Ishikawa (cell line): ENCODE data around the gene MRM1.

Experiments
- CEBPB ChIP-seq: IDR thresholded peaks from 2 replicates; pipeline ENCODE4 v1.6.1; 2012
- CREB1 ChIP-seq: IDR thresholded peaks from 2 replicates; pipeline ENCODE4 v1.6.1; 2012; ENCODE audit warnings: low read depth
- EP300 ChIP-seq: IDR thresholded peaks from 2 replicates; pipeline ENCODE4 v1.6.1; 2012; ENCODE audit warnings: borderline replicate concordance
- FOXM1 ChIP-seq: IDR thresholded peaks from 2 replicates; pipeline ENCODE4 v1.6.1; 2012; ENCODE audit warnings: low read depth, borderline replicate concordance
- RAD21 ChIP-seq: IDR thresholded peaks from 2 replicates; pipeline ENCODE4 v1.6.1; 2012; ENCODE audit warnings: low read depth
- TAF1 ChIP-seq: IDR thresholded peaks from 2 replicates; pipeline ENCODE4 v1.6.1; 2012; ENCODE audit warnings: low read depth, mild to moderate bottlenecking
- TCF12 ChIP-seq: IDR thresholded peaks from 2 replicates; pipeline ENCODE4 v1.6.1; 2012; ENCODE audit warnings: low read depth
- TEAD4 ChIP-seq: IDR thresholded peaks from 2 replicates; pipeline ENCODE4 v1.6.1; 2012
- YY1 ChIP-seq: IDR thresholded peaks from 2 replicates; pipeline ENCODE4 v1.6.1; 2012; ENCODE audit warnings: low read depth
- ZBTB7A ChIP-seq: IDR thresholded peaks from 2 replicates; pipeline ENCODE4 v1.6.1; 2012; ENCODE audit warnings: low read depth
- TF ChIP-seq, protein P1 (sequence below): IDR thresholded peaks from 2 replicates; pipeline ENCODE4 v1.6.1; 2012; ENCODE audit warnings: low read depth, mild to moderate bottlenecking
- TF ChIP-seq, protein P2 (sequence below): IDR thresholded peaks from 2 replicates; pipeline ENCODE4 v1.6.1; 2012
- TF ChIP-seq, protein P3 (sequence below): IDR thresholded peaks from 2 replicates; pipeline ENCODE4 v1.6.1; 2012

DNA sequence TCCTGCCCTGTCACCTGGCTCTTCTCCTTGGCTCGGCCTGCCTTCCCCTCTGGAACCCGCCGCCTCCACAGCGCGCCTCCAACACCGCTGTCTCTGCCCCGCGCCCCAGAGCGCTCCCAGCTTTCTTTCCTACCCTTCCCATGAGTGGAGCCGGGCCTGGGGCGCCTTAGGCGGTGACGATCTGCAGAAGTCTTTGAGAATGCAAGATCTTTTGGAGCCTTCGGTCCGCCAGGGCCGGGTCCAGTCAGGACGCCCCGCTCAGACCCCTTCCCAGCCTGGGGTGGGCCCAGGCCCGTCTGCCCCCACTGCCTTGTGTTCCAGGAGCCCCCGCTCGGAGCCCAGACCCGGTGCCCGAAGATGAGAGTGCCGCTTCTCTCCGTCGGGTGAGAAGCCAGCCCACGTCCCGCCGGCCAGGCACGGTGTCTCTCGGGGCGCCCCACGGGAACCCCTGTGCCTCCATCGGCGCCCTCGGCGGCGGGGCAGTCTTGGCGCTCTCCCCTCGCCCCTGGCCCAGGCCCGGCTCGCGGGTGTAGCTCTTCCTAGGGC lies 40.0 kb downstream of the MRM1 start:
- no peak for TF ChIP-seq CREB1
- no peak for TF ChIP-seq TAF1
- TF ChIP-seq TCF12: no peak
- TF ChIP-seq, protein P1, sequence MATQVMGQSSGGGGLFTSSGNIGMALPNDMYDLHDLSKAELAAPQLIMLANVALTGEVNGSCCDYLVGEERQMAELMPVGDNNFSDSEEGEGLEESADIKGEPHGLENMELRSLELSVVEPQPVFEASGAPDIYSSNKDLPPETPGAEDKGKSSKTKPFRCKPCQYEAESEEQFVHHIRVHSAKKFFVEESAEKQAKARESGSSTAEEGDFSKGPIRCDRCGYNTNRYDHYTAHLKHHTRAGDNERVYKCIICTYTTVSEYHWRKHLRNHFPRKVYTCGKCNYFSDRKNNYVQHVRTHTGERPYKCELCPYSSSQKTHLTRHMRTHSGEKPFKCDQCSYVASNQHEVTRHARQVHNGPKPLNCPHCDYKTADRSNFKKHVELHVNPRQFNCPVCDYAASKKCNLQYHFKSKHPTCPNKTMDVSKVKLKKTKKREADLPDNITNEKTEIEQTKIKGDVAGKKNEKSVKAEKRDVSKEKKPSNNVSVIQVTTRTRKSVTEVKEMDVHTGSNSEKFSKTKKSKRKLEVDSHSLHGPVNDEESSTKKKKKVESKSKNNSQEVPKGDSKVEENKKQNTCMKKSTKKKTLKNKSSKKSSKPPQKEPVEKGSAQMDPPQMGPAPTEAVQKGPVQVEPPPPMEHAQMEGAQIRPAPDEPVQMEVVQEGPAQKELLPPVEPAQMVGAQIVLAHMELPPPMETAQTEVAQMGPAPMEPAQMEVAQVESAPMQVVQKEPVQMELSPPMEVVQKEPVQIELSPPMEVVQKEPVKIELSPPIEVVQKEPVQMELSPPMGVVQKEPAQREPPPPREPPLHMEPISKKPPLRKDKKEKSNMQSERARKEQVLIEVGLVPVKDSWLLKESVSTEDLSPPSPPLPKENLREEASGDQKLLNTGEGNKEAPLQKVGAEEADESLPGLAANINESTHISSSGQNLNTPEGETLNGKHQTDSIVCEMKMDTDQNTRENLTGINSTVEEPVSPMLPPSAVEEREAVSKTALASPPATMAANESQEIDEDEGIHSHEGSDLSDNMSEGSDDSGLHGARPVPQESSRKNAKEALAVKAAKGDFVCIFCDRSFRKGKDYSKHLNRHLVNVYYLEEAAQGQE: no peak
- TF ChIP-seq, protein P2, sequence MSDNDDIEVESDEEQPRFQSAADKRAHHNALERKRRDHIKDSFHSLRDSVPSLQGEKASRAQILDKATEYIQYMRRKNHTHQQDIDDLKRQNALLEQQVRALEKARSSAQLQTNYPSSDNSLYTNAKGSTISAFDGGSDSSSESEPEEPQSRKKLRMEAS: no peak
- TF ChIP-seq, protein P3, sequence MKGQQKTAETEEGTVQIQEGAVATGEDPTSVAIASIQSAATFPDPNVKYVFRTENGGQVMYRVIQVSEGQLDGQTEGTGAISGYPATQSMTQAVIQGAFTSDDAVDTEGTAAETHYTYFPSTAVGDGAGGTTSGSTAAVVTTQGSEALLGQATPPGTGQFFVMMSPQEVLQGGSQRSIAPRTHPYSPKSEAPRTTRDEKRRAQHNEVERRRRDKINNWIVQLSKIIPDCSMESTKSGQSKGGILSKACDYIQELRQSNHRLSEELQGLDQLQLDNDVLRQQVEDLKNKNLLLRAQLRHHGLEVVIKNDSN: no peak
- TF ChIP-seq EP300: no peak
- TF ChIP-seq FOXM1: no peak
- TF ChIP-seq CEBPB: no peak
- TF ChIP-seq RAD21: no peak
- TF ChIP-seq TEAD4: no peak
- no peak for TF ChIP-seq ZBTB7A
- TF ChIP-seq YY1: no peak
